HL-60 (cell line): ENCODE data around the gene MSS51.

ENCODE experiments used
- GABPA ChIP-seq: IDR thresholded peaks from 2 replicates; pipeline ENCODE4 v1.6.1; 2012; ENCODE audit warnings: low read depth
- POLR2AphosphoS5 ChIP-seq: IDR thresholded peaks from 2 replicates; pipeline ENCODE4 v1.6.1; 2012; ENCODE audit warnings: low read depth
- TF ChIP-seq, protein P1 (sequence below): IDR thresholded peaks from one replicate; pipeline ENCODE4 v1.5.1; 2011; ENCODE audit warnings: low read length, control low read depth, inconsistent platforms; ENCODE audit not compliant: insufficient read depth
- TF ChIP-seq, protein P2 (sequence below): IDR thresholded peaks from 2 replicates; pipeline ENCODE4 v1.6.1; 2012; ENCODE audit warnings: low read depth; ENCODE audit not compliant: insufficient replicate concordance

DNA sequence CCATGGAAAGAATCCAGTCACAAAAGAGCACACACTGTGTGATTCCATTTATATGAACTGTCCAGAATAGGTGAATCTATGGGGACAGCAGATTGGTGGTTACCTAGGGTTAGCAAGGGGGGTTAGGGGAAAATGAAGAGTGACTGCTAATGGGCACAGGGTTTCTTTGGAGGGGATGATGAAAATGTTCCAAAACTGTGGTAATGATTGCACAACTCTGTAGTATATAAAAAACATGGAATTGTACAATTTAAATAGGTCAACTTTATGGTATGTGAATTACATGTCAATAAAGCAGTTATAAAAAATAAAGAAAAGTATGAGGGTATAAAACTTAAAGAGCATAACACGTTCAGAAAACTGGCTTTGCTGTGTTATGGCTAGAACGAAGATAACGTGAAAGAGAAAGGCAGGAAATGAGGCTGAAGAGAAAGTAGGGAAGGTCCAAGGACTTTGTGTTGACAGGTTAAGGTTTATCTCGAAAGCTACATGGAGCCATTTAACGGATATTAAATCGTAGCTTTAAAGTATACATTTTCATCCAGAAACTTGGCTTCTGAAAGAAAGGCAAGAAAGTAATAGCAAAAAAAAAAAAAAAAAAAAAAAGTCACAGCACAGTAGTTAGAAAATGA, 26.4 kb upstream of the MSS51 start:
- TF ChIP-seq, protein P1, sequence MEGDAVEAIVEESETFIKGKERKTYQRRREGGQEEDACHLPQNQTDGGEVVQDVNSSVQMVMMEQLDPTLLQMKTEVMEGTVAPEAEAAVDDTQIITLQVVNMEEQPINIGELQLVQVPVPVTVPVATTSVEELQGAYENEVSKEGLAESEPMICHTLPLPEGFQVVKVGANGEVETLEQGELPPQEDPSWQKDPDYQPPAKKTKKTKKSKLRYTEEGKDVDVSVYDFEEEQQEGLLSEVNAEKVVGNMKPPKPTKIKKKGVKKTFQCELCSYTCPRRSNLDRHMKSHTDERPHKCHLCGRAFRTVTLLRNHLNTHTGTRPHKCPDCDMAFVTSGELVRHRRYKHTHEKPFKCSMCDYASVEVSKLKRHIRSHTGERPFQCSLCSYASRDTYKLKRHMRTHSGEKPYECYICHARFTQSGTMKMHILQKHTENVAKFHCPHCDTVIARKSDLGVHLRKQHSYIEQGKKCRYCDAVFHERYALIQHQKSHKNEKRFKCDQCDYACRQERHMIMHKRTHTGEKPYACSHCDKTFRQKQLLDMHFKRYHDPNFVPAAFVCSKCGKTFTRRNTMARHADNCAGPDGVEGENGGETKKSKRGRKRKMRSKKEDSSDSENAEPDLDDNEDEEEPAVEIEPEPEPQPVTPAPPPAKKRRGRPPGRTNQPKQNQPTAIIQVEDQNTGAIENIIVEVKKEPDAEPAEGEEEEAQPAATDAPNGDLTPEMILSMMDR: no peak
- TF ChIP-seq POLR2AphosphoS5 (no peak), GABPA (no peak)
- TF ChIP-seq, protein P2, sequence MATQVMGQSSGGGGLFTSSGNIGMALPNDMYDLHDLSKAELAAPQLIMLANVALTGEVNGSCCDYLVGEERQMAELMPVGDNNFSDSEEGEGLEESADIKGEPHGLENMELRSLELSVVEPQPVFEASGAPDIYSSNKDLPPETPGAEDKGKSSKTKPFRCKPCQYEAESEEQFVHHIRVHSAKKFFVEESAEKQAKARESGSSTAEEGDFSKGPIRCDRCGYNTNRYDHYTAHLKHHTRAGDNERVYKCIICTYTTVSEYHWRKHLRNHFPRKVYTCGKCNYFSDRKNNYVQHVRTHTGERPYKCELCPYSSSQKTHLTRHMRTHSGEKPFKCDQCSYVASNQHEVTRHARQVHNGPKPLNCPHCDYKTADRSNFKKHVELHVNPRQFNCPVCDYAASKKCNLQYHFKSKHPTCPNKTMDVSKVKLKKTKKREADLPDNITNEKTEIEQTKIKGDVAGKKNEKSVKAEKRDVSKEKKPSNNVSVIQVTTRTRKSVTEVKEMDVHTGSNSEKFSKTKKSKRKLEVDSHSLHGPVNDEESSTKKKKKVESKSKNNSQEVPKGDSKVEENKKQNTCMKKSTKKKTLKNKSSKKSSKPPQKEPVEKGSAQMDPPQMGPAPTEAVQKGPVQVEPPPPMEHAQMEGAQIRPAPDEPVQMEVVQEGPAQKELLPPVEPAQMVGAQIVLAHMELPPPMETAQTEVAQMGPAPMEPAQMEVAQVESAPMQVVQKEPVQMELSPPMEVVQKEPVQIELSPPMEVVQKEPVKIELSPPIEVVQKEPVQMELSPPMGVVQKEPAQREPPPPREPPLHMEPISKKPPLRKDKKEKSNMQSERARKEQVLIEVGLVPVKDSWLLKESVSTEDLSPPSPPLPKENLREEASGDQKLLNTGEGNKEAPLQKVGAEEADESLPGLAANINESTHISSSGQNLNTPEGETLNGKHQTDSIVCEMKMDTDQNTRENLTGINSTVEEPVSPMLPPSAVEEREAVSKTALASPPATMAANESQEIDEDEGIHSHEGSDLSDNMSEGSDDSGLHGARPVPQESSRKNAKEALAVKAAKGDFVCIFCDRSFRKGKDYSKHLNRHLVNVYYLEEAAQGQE: no peak
